GM18498 (cell line): ENCODE results near the gene KIF14.

Experiments
- ATAC-seq: cut with Tn5 transposase; IDR thresholded peaks from one replicate; pipeline ENCODE4 v1.9.1; 2021; ENCODE audit warnings: mild to moderate bottlenecking, moderate library complexity; ENCODE audit not compliant: unreplicated experiment

KIF14 gene, protein sequence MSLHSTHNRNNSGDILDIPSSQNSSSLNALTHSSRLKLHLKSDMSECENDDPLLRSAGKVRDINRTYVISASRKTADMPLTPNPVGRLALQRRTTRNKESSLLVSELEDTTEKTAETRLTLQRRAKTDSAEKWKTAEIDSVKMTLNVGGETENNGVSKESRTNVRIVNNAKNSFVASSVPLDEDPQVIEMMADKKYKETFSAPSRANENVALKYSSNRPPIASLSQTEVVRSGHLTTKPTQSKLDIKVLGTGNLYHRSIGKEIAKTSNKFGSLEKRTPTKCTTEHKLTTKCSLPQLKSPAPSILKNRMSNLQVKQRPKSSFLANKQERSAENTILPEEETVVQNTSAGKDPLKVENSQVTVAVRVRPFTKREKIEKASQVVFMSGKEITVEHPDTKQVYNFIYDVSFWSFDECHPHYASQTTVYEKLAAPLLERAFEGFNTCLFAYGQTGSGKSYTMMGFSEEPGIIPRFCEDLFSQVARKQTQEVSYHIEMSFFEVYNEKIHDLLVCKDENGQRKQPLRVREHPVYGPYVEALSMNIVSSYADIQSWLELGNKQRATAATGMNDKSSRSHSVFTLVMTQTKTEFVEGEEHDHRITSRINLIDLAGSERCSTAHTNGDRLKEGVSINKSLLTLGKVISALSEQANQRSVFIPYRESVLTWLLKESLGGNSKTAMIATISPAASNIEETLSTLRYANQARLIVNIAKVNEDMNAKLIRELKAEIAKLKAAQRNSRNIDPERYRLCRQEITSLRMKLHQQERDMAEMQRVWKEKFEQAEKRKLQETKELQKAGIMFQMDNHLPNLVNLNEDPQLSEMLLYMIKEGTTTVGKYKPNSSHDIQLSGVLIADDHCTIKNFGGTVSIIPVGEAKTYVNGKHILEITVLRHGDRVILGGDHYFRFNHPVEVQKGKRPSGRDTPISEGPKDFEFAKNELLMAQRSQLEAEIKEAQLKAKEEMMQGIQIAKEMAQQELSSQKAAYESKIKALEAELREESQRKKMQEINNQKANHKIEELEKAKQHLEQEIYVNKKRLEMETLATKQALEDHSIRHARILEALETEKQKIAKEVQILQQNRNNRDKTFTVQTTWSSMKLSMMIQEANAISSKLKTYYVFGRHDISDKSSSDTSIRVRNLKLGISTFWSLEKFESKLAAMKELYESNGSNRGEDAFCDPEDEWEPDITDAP (N-terminal part only)

DNA sequence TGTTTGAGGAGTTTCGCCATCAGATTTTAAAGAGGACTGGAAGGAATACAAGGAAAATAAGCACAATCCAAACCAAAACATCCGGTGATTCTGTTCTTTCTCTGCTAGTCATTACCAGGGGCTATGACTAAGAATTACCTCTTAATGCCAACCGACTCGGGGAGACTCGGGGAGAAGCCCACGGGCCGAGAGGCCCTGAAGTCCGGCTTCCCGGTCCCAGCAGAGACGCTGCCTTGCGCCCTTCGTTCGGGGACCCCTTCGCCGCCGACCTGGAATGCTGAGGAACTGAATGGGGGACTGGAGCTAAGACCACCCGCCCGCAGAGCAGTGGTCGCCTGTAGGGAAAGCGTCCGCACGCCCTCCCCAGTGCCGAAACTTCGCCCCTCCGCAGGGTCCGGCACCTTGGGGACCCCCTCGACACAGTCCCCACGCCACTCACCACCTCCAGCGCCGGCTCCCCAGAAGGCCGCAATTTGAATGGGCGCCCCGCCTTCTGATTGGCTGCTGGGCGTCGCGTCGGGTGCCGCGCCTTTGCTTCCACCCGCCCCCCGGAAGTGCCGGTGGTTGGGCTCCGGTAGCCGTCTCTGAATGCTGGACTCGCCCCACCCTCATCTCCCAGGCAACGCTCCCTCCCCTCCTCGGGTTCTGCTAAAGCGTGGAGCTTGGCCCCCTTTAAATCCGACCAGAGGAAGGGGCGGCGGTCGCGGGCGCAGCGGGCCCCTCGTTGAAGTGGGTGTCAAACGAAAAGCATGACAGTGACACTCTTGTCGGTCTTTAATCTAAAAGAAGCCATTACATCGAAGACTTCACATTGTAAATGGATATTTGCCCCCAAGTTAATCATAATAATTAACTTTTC lies at the start of gene KIF14:
Gene KIF14, minus strand, starts transcription at position 479 of the 859 bp plus-strand sequence. CDS start 2,028 bp downstream, outside the sequence.
- peak; percentile 96 for ATAC-seq

DNA sequence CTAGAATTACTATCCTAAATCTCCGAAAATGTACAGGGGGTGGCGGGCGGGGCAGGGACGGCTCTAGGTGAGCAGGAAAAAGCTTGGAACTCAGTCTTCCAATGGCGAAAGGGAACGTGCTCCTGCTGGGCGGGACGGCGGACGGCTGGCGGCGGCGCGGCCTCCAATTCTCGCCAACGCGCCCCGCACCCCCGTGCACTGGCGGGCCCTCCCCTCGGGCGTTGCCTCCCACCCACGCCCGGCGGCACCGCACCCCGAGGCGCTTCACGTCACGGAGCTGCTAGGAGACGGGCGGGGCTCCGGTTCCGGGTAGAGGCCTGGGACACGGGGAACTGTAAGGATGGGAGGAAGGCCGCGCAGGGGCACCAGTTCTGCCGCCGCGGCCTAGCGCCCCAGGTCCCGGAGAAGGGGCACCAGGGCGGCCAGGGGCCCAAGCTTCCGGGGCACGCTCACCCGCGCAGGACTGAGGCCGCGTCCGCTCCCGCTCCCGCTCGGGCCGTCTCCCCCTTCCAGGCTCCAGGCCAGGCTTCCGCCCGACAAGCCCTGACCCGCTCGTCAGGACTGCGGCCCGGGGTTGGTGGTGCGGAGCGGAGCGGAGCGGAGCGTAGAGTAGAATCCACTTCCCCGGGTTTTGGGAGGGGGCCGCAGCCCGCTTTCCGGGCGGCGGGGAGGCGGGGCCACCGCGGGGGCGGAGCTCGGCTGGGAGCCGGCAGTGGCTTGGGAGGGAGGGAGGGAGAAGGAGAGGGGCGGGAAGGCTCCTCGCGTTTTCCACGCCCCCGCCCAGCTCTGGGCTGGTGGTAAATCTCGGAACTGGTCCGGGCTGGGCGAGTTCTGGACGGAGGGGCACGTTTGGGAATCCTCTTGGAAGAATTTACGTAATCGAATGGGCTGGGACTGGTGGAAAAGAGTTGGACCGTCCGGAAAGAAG lies 49.0 kb upstream of the KIF14 start, which contains the start of gene DDX59:
Gene DDX59, minus strand, starts transcription at position 594 of the 928 bp plus-strand sequence. CDS start 3,167 bp downstream, outside the sequence.
- peak; percentile 88 for ATAC-seq

DNA sequence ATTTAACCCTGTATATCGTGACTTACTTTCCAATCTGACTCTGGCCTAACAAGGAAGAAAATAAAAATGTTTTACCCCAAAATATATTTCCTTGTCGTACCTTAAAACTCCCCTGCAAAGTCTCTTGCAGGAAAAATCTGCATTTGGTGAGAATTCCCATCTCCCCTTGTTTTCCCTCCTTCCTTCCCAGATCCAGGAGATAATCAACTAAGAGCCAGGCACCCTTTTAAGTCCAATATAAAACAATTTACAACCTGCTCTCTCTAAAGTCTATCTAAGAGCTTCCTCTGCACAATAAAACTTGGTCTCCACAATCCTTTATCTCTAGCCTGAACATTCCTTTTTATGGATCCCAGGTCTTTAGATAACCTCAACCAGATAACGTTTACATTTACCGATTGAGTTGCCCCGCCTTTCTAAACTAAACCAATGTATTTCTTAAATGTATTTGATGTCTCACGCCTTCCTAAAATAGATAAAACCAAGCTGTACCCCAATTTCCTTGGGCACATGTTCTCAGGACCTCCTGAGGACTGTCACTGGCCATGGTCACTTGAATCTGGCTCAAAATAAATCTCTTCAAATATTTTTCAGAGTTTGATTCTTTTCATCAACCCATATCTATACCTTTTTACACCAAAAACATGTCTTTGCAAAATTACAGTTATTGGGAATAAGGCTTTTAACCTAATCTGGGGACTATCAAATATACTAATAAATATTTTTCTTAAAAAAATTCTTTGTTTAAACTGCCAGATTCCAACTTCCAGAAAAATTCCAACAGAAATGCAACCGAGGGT lies 48.2 kb upstream of the KIF14 start:
- no peak for ATAC-seq

DNA sequence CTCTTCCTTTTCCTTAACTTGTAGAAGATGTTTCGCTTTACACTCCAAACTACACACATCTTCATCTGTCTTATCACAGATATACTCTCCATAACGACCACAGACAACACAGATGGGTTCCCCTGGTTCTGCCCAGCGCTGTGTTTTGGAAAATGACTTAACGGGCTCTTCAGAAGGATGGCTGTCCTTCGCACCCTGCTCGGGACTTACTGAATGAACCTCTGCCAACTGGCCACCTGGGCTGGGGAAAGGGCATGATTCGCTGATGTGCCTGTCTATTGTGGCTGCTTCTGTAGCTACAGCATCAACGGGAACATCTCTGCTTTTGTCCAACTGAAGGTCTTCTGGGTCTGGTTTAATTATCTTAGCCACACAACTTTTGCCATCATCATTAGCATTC lies 45.8 kb upstream of the KIF14 start:
- ATAC-seq, result no peak

DNA sequence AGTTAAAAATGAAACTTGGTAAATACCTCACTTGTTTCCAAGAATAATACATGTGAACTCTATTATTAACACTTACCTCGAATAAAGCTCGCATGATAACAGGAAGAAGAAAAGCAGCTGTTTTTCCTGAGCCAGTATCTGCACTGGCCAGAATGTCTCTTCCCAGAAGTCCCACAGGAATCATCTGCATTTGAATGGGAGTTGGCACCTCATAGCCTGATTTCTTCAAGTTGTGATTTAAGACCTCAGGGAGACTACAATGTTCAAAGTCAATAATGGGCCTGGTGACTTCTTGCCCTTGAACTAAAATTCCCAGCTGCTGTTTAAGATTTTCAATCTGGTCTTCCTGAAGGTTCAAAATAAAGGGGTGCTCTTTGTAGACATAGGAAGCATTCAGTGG lies 45.3 kb upstream of the KIF14 start:
- no peak for ATAC-seq

DNA sequence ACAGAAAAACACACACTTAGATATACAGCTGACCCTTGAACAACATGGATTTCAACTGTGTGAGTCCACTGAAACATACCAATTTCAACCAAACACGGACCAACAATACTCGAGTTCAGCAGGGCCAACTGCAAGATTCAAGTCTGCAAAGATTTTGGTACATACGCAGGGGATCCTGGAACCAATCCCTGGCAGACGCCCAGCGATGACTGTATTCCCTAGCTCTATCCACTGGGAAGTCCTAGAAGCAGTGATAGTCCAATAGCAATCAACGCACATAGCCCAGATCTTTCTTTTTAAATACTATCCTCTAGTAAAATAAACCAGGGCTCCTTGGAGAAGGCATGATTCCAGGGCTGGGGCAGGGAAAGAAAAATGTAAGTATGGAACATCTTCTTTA lies 40.2 kb upstream of the KIF14 start:
- ATAC-seq, result no peak

DNA sequence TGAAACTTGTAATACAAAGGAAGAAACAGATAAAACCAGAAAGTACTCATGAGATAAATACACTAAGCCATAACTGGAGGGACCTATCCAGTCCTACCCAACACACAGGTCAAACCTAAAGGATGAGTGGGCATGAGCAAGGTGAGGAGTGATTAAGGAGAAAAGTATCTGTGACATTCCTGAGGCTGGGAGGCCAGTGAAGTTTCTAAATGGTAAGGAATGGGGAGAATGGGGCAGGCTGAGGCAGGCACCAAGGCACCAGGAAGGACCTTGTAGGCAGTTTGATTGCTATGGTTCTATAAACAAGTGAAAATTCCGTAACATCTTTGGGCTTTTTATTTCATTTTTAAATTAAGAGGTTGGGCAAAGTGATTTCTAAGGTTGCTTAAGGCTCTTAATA lies 38.7 kb upstream of the KIF14 start:
- ATAC-seq, result no peak

DNA sequence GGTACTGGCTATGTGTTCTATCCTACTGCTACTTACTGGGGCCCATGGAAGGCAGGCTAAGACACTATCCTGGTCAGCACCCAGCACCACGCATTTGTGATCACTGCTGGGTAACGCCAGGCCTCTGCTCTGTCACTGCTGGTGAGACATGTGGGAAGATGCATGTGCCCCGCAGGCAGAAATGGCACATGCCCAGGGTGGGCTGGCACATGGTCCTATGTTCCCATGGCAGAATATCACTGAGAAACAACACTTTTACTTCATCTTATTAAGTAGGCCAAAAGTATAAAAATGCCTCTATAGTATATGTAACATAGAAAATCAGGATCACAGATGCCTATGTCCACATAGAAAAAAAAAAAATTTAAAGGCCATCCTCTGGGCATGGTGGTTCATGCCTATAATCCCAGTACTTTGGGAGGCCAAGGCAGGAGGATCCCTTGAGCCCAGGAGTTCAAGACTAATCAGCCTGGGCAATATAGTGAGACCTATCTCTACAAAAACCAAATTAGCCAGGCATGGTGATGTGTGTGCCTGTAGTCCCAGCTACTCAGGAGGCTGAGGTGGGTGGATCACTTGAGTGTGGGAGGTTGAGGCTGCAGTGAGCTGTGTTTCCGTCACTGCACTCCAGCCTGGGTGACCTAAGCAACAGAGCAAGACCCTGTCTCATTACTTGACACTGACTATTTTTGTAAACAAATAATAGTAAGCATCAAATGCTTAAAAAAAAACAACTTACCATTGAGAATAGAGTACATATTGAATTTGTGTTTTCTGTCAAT lies 37.7 kb upstream of the KIF14 start:
- no peak for ATAC-seq

DNA sequence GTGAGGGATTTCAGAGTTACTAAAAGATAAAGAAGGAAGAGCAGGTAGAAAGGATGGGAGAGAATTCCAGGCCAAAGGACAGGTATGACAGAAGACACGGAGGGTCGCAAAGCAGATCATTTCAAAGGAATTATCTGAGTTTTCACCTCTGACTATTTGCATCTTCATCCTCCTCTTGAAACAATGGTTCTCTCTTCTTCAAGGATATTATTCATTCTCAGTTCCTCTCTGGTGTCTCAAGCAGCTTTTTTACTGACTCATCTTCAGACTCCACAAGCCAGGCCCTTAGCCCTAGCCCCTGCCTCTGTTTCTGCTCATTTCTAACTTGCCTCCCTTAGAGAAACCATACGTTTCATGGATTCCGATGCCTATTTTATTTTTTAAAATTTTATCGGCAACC lies 34.1 kb upstream of the KIF14 start:
- peak; percentile 96 for ATAC-seq

DNA sequence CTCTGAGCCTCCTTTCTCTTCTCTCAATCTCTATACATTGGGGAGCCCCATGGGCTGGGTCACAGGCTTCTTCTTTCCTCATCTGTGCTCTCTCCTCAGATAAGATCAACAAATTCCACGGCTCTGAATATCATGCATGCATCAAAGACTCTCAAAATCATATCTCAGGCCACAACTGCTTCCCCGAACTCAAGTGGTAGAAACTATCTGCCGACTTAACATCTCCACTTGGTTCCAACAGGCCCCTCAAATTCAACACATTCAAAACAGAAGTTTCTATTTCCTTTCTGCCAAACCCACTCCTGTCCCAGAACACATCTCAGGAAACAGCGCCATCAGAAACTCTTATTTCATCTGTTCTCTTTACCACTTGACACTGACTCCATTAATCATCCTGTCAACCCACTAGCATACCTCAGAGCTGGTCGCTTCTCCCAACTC lies 32.5 kb upstream of the KIF14 start:
- no peak for ATAC-seq

DNA sequence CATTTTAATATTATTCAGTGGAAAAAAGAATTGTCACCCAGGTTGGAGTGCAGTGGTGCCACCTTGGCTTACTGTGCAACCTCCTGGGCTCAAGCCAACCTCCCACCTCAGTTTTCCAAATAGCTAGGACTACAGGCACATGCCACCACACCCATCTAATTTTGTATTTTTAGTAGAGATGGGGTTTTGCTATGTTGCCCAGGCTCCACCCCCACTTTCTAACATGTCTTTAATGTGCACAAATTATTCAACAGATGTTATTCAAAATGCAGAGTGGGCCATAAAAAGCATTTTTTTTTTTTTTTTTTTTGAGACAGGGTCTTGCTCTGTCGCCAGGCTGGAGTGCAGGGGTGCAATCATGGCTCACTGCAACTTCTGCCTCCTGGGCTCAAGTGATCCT lies 31.8 kb upstream of the KIF14 start:
- no peak for ATAC-seq

DNA sequence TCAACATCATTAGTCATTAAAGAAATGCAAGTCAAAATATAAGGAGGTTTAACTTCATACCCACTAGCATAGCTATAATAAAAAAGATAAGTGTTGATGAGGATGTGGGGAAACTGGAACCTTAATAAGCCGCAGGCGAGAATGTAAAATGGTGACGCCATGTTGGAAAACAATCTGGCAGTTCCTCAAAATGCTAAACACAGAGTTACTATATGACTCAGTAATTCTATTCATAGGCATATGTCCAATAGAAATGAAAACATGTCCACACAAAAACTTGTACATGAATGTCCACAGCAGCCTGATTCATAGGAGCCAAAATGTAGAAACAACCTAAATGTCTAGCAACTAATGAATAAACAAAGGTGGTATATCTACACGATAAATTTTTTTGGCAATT lies 26.0 kb upstream of the KIF14 start:
- no peak for ATAC-seq

DNA sequence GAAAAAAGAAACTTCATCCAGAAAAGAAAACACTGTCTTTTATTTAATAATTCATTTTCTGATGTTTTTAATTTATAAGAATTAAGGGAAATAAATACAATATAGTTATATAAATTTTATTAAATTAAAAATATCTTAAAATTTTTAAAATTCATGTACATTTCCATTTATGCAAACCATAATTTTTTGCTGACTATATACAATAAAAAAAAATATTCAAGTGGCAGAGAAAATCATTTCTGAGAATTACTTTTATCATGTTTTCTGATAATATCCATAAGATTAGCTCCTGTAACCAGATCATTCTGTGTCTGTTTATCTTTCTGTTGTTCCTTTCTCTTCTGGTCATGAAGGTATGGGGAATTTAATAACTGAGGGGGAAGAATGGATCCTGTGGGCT lies 23.5 kb upstream of the KIF14 start:
- ATAC-seq, result no peak

DNA sequence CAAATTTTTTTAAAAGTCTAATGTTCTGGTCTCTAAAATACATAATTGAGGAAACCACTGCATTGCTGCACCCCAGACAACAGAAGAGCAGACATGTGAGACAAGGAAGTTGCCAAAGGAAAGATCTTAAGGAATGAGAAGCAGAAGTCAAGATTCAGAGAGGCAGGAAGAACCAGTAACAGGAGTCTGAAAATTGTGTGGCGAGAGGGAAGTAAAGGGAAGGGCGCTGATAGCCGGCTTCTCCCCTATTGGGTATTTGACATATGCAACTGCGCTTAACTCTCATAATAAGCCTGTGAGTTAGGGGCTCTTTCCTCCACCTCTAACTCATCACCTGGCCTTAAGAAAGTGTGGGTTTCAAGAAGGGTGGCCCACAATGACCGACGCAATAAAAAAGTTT lies 21.9 kb upstream of the KIF14 start:
- ATAC-seq, result no peak

DNA sequence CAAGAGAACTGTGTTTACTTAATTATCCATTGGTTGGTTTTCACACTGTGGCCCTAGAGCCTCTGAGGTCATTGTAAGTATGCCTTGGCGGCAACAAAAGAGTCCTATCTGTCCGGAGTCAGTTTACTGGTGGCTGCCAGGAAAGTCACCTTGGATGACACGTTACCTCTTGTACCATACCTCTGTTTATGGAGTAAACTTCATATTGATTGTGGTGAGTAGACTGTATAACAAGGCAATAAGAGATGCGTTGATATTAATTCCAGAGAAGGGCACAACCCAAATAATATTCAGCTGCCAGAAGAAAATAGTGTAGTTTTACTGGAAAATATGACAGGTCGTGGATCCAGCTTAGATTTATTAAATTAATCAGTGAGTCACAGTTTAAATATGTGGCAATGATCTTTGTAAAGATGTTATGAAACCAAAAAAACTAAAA lies 20.4 kb upstream of the KIF14 start:
- no peak for ATAC-seq

DNA sequence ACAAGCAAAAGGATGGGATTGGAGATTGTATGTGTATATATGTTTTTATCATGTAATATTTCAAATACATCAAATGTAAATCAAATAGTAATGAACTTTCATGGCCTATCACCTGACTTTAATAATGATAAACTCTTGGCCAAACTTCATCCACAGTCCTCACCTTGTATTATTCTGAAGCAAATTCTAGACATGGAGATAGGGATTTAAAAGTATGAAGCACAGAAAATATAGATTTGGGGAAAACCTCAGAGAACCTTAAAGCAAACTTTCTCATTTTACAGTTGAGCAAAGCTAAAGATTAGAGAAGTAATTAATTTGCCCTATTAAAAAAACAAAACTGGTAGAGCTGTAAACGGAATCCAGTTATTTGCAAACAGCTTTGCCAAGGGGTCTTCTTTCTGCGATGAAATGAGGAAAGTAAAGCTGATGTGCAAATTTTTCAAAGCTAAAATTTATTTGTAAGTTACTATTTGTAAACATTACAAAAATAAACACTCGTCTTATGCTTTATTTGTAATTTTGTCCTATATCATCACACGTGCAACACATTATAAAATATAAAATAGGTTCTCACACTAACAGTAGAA lies 19.9 kb upstream of the KIF14 start:
- no peak for ATAC-seq

DNA sequence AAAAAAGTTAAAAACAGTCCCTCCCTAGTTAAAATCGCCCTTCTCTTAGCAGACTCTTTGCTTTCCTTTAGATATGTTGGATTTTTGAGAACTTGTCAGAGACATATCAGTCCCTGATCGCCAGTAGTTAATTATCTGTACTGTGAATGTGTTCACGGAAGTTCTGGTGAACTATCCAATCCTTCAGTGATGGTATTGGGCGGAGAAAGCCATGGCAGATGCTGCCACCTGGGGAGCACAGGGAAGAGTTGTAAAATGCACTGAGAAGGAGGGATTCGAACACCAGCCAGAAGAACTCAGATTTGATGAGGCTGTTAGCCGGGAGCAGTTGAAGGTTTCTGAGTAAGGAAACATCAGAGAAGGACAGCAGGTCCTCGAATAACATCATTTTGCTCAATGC lies 17.5 kb upstream of the KIF14 start:
- ATAC-seq, result no peak
